Fibroblast of lung (primary cell): Measurements from ENCODE around the gene TMTC4. TPM values are rescaled to one million over a fixed set of nuclear protein-coding genes. Genes with fewer than 3 reads are reported as not detected.

Experiments
- DNase-seq, 2 donors: peaks; one replicate each; pipeline versions ENCODE4 v3.0.0 to v3.0.0-alpha.2; 2010; ENCODE audit warnings: low read depth in 2 of 2
- H2AFZ ChIP-seq: 2 replicates; pipeline ENCODE4 v1.5.1; 2012; ENCODE audit warnings: low read length, control low read depth, inconsistent platforms
- H3K27ac ChIP-seq: 2 replicates; pipeline ENCODE4 v1.5.1; 2011; ENCODE audit warnings: low read length, control low read depth; ENCODE audit not compliant: insufficient read depth
- H3K27me3 ChIP-seq: 2 replicates; pipeline ENCODE4 v1.5.1; 2011; ENCODE audit warnings: mild to moderate bottlenecking, low read length; ENCODE audit not compliant: control insufficient read depth, insufficient read depth
- H3K36me3 ChIP-seq: 2 replicates; pipeline ENCODE4 v1.5.1; 2011; ENCODE audit warnings: low read length; ENCODE audit not compliant: control insufficient read depth, insufficient read depth
- H3K4me1 ChIP-seq: 2 replicates; pipeline ENCODE4 v1.5.1; 2011; ENCODE audit warnings: low read length; ENCODE audit not compliant: control insufficient read depth, insufficient read depth; ENCODE audit errors: extremely low read depth
- H3K4me2 ChIP-seq: 2 replicates; pipeline ENCODE4 v1.5.1; 2011; ENCODE audit warnings: low read length, control low read depth; ENCODE audit not compliant: insufficient read depth; ENCODE audit errors: extremely low read depth
- H3K4me3 ChIP-seq, 4 experiments: fragments of 200-600 bp in 1 of 4; sonication (generic) in 1 of 4; replicated peaks in 1 of 4; 2 replicates each; pipeline ENCODE4 v1.5.1; 2011 to 2016; ENCODE audit warnings: low read length in 4 of 4, low read depth in 3 of 4, mild to moderate bottlenecking in 3 of 4, control low read depth in 2 of 4, inconsistent platforms in 1 of 4, mixed read lengths in 1 of 4; ENCODE audit not compliant: insufficient read depth in 1 of 4; ENCODE audit errors: control extremely low read depth in 1 of 4
- H3K79me2 ChIP-seq: 2 replicates; pipeline ENCODE4 v1.5.1; 2012; ENCODE audit warnings: mild to moderate bottlenecking, low read length, inconsistent platforms; ENCODE audit not compliant: control insufficient read depth, insufficient read depth
- H3K9ac ChIP-seq: 2 replicates; pipeline ENCODE4 v1.5.1; 2011; ENCODE audit warnings: mild to moderate bottlenecking, low read length, control low read depth; ENCODE audit not compliant: insufficient read depth
- H3K9me3 ChIP-seq: 2 replicates; pipeline ENCODE4 v1.5.1; 2012; ENCODE audit warnings: low read depth, low read length; ENCODE audit not compliant: control insufficient read depth, insufficient read depth
- H4K20me1 ChIP-seq: 2 replicates; pipeline ENCODE4 v1.5.1; 2011; ENCODE audit warnings: low read length; ENCODE audit not compliant: control insufficient read depth, insufficient read depth; ENCODE audit errors: extremely low read depth
- EZH2 ChIP-seq: IDR thresholded peaks from 2 replicates; pipeline ENCODE4 v1.5.1; 2012; ENCODE audit warnings: low read length, control low read depth, mild to moderate bottlenecking; ENCODE audit errors: missing control alignments
- polyA plus RNA-seq, 2 donors: library from polyadenylated mRNA; depleted of rRNA in 1 of 2; stranded (reverse) in 1 of 2; unstranded in 1 of 2; fragments of >200 nt; gene quantifications; 2 replicates each; pipeline ENCODE4 v1.2.1, GENCODE V29; 2011 to 2012; ENCODE audit warnings: missing spikeins in 1 of 2
- total RNA-seq: library from RNA; depleted of rRNA; stranded (reverse); fragments of >200 nt; gene quantifications from 2 replicates; pipeline ENCODE4 v1.2.1, GENCODE V29; 2014
- TF ChIP-seq, protein P1 (sequence below), 2 donors: IDR thresholded peaks in 1 of 2; conservative IDR thresholded peaks in 1 of 2; 1 replicate in 1 of 2; 2 replicates in 1 of 2; pipeline ENCODE4 v1.5.1; 2011 to 2012; ENCODE audit warnings: low read length in 2 of 2, control low read depth in 1 of 2, inconsistent platforms in 1 of 2, low read depth in 1 of 2, mild to moderate bottlenecking in 1 of 2

TMTC4 gene
- total and polyA plus RNA-seq, 2 donors (not counting 1 experiment from before 2014, with no cell fraction given): 5.5 to 19.5 TPM

DNA sequence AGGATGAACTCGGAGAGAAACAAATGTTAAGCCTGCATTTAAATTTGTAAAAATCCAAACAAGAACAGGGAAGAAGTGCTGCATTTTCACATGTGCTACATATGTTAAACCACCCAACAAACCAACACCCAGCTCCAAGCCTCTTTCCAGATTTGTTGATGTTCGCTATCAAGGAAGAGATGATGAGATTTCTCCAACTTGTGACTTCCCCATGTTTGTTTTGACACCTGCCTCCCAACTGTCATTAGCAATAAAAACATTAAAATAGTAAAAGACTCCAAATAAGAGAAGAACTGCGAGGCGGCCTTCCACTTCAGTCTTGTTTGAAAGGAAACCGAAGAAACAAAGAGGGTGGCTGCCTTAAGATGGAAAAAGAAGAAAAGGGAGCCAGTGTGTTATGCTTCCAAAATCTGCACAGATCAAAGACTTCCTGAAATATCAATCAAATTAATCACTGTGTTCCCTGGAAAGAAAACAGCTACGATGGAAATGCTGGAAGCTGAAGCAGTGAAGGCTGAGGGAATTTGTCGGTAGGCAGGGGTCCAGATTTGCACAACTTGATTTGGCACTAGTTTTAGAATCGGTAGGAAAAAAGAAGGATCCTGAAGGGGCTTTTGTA, 72.0 kb downstream of the TMTC4 start:
- H3K36me3 ChIP-seq: no peaks in the 10 kb centered on the region
- DNase-seq: peak in 1 of 2 donors; percentile 18
- TF ChIP-seq, protein P1, sequence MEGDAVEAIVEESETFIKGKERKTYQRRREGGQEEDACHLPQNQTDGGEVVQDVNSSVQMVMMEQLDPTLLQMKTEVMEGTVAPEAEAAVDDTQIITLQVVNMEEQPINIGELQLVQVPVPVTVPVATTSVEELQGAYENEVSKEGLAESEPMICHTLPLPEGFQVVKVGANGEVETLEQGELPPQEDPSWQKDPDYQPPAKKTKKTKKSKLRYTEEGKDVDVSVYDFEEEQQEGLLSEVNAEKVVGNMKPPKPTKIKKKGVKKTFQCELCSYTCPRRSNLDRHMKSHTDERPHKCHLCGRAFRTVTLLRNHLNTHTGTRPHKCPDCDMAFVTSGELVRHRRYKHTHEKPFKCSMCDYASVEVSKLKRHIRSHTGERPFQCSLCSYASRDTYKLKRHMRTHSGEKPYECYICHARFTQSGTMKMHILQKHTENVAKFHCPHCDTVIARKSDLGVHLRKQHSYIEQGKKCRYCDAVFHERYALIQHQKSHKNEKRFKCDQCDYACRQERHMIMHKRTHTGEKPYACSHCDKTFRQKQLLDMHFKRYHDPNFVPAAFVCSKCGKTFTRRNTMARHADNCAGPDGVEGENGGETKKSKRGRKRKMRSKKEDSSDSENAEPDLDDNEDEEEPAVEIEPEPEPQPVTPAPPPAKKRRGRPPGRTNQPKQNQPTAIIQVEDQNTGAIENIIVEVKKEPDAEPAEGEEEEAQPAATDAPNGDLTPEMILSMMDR (conservative IDR thresholded peaks at IDR 0.05 in 1 of 2, IDR thresholded peaks at IDR 0.05 in 1 of 2; ENCODE audit: low read depth in 1 of 2, low read length in 2 of 2): no peak
- no peak for TF ChIP-seq EZH2
- H3K4me1 ChIP-seq: no peaks in the 10 kb centered on the region
- H3K79me2 ChIP-seq: no peaks in the 10 kb centered on the region
- no peaks in the 10 kb centered on the region for H3K9me3 ChIP-seq
- peak overlapping the region; percentile 35 for H3K4me2 ChIP-seq
- H4K20me1 ChIP-seq: no peaks in the 10 kb centered on the region
- H3K27ac ChIP-seq: no peak overlapping the region
- no peak overlapping the region for H3K4me3 ChIP-seq
- H3K9ac ChIP-seq: no peak overlapping the region
- H2AFZ ChIP-seq: no peak overlapping the region
- H3K27me3 ChIP-seq: no peaks in the 10 kb centered on the region

DNA sequence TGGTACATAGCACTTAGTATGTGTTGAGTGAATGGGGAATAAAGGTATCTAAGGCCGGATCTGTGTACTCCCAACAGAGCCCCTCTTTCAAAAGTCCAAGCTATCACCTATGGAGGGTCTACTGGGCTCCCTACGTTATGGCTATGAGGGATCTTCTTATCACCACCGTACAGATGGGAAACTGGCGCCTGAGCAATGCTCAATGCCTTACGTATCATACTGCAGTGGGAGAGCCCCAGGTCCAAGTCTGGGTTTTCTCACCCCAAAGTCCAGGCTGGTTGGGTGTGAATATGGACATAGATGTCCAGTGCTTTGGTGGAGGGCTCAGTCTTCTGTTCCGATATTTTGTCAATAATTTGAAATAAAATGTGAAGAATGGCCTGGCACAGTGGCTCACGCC, 72.9 kb downstream of the TMTC4 start:
- no peak for DNase-seq
- Histone ChIP-seq H3K27me3 (no peaks in the 10 kb centered on the region), H4K20me1 (no peaks in the 10 kb centered on the region), H3K9me3 (no peaks in the 10 kb centered on the region), H3K27ac (no peak overlapping the region), H3K4me1 (peaks cover 2% of the 10 kb centered on the region), H2AFZ (no peak overlapping the region), H3K36me3 (no peaks in the 10 kb centered on the region), H3K4me2 (no peak overlapping the region), H3K79me2 (no peaks in the 10 kb centered on the region), H3K4me3 (no peak overlapping the region), H3K9ac (no peak overlapping the region)
- TF ChIP-seq, protein P1 (conservative IDR thresholded peaks at IDR 0.05 in 1 of 2, IDR thresholded peaks at IDR 0.05 in 1 of 2; ENCODE audit: low read depth in 1 of 2, low read length in 2 of 2): no peak
- TF ChIP-seq EZH2: no peak

DNA sequence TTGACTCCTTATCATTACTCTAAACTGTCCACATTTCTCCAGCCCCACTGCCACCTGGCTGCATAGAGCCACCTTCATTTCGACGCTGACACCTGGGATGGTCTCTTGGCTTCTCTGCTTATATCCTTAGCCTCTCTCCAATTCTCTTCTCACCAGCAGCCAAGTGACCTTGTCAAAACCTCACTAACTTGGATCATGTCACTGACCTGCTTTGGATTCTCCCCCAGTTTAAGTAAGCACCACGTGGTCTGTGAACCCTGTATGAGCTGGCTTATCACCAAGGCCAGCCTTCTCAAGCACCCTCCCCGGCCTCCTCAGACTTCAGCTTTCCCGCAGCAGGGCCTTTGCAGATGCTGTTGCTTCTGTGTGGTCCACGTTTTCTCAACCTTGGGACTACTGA, 73.7 kb downstream of the TMTC4 start:
- H4K20me1 ChIP-seq: no peaks in the 10 kb centered on the region
- no peaks in the 10 kb centered on the region for H3K79me2 ChIP-seq
- H3K4me2 ChIP-seq: no peak overlapping the region
- H3K9me3 ChIP-seq: no peaks in the 10 kb centered on the region
- no peak for DNase-seq
- no peak overlapping the region for H3K27ac ChIP-seq
- H3K4me3 ChIP-seq: no peak overlapping the region
- no peak overlapping the region for H2AFZ ChIP-seq
- no peaks in the 10 kb centered on the region for H3K27me3 ChIP-seq
- TF ChIP-seq, protein P1 (conservative IDR thresholded peaks at IDR 0.05 in 1 of 2, IDR thresholded peaks at IDR 0.05 in 1 of 2; ENCODE audit: low read depth in 1 of 2, low read length in 2 of 2): no peak
- TF ChIP-seq EZH2: no peak
- H3K4me1 ChIP-seq: peaks cover 2% of the 10 kb centered on the region
- H3K9ac ChIP-seq: no peak overlapping the region
- H3K36me3 ChIP-seq: no peaks in the 10 kb centered on the region
